HAP-1 (cell line): Measurements from ENCODE around the gene CNKSR2.

Experiments used
- DNase-seq, 2 experiments: peaks; one replicate each; pipeline ENCODE4 v3.0.0-alpha.2; 2016 to 2020; ENCODE audit warnings: low spot score in 2 of 2
- H3K27me3 ChIP-seq: fragments of 250-450 bp; sonication (Bioruptor Pico); 2 replicates; pipeline ENCODE4 v1.5.1; 2020; ENCODE audit warnings: low read depth, mild to moderate bottlenecking, moderate library complexity
- H3K36me3 ChIP-seq: fragments of 250-450 bp; sonication (Bioruptor Pico); replicated peaks from 2 replicates; pipeline ENCODE4 v1.5.1; 2020; ENCODE audit warnings: mild to moderate bottlenecking
- H3K4me1 ChIP-seq: fragments of 250-450 bp; sonication (Bioruptor Pico); 2 replicates; pipeline ENCODE4 v1.5.1; 2020; ENCODE audit warnings: mild to moderate bottlenecking
- H3K4me3 ChIP-seq: fragments of 250-450 bp; sonication (Bioruptor Pico); 2 replicates; pipeline ENCODE4 v1.5.1; 2020; ENCODE audit warnings: mild to moderate bottlenecking, moderate library complexity
- H3K9me3 ChIP-seq: fragments of 250-450 bp; sonication (Bioruptor Pico); 2 replicates; pipeline ENCODE4 v1.5.1; 2020; ENCODE audit warnings: mild to moderate bottlenecking, moderate library complexity
- in situ Hi-C: fragments of 300-500 bp; cut with MboI; formaldehyde crosslinking; loops from 3 replicates; pipeline ENCODE4 v1.14.3; 2020; ENCODE audit warnings: low sequenced_read_pairs, inconsistent platforms, mixed read lengths

CNKSR2 gene

GRCh38 chrX:21656587-21657317, 282.5 kb downstream of the CNKSR2 start:
- in situ Hi-C loops = no loop called here
- no peak for DNase-seq
- Histone ChIP-seq H3K4me3 (no peak overlapping the region), H3K27me3 (no peaks in the 10 kb centered on the region), H3K4me1 (no peaks in the 10 kb centered on the region), H3K9me3 (no peaks in the 10 kb centered on the region), H3K36me3 (no peaks in the 10 kb centered on the region)

DNA sequence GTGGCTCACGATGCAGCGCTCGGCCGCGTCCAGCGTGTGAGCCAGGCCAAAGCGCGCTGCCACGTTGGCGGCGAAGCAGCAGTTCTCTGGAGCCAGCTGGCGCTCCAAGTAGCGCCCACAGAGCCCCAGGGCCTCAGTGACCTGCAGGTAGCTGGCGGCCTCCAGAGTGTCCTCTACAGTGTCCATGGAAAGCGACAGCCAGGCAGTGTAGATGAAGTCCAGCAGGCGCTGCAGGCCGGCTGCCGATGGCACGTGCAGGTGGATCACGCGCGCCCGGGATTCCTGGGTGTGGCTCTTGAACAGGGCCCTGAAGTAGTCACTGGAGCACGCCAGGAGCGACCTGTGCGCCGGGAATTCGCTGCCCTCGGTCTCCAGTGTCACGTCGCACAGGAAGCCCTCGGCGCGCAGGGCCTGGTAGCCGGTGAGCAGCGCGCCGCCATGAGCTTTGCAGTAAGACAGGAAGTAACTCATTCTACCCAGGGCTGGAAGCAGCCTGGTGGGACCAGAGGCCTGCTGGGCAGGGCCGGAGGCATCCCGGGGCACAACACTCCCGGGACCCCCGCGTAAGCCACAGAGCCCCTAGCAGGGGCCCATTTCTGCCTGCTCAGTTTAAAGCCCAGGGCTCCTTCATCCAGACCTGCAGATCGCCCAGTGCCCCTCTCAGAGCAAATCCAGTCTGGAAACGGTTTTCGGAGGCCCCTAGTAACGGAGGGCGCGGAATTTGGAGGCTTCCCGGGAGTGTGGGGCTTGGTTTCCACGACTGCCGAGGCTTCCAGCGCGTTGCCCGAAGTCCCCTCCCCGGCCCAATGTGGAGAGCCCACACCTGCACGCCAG, 283.3 kb downstream of the CNKSR2 start:
- in situ Hi-C loops = no loop called here
- no peak for DNase-seq
- H3K27me3 ChIP-seq = no peaks in the 10 kb centered on the region; the same call in 1 of the 2 replicates
- H3K4me3 ChIP-seq = no peak overlapping the region
- no peaks in the 10 kb centered on the region for H3K36me3 ChIP-seq
- no peaks in the 10 kb centered on the region for H3K9me3 ChIP-seq
- no peaks in the 10 kb centered on the region for H3K4me1 ChIP-seq

- no peak for DNase-seq
- H3K4me1 ChIP-seq = no peaks in the 10 kb centered on the region
- in situ Hi-C loops = no loop called here
- H3K36me3 ChIP-seq = no peaks in the 10 kb centered on the region
- H3K4me3 ChIP-seq = no peak within 1 kb of the TSS
- H3K9me3 ChIP-seq = no peaks in the 10 kb centered on the region
- no peaks in the 10 kb centered on the region; the same call in 1 of the 2 replicates for H3K27me3 ChIP-seq
Observed at GRCh38 chrX:21658152-21658737, 284.0 kb downstream of the CNKSR2 start, which contains the start of gene KLHL34. Gene KLHL34, minus strand, starts transcription at chrX:21658330. Its CDS starts 542 bp downstream, at chrX:21657788.

DNA sequence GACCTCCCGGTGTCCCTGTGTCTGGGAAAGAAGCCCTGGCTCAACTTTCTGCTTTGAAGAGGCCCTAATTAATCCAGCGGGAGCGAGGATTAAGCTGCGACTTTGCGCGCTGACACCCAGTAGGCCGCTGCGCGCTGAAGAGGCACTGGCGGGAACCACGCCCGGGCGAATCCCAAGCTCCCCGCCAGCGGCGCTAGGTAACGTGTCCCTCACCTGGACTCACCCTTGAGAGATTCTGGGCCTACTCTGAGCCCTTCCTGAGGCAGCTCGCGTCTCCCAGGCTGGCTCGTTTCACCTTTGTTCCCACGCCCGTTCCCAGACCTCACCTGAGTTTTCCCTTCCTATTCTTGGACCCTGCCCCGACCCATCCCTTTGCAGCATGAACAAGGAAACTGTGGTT, 284.5 kb downstream of the CNKSR2 start:
- no peak for DNase-seq
- no peak overlapping the region for H3K4me3 ChIP-seq
- H3K9me3 ChIP-seq = no peaks in the 10 kb centered on the region
- H3K27me3 ChIP-seq = no peaks in the 10 kb centered on the region; the same call in 1 of the 2 replicates
- in situ Hi-C loops = no loop called here
- H3K4me1 ChIP-seq = no peaks in the 10 kb centered on the region
- no peaks in the 10 kb centered on the region for H3K36me3 ChIP-seq

DNA sequence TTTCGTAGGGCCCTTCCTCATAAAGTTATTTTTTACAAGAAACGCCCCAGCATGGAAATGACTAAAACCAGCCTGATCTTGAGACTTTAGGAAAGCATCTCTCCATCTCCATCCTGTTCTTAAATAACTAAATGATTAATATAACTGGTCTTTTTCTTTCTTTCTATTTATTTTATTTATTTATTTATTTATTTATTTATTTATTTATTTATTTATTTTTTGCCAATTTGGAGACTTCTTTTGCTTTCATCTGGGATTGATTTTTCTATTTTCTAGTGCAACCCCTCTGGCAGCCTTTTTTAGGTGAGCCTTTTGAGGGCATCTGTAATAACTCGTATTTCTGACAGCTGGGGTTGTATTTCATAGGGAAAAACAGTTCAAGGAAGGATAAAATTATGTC, 285.1 kb downstream of the CNKSR2 start:
- Histone ChIP-seq H3K36me3 (no peaks in the 10 kb centered on the region), H3K27me3 (no peaks in the 10 kb centered on the region; the same call in 1 of the 2 replicates), H3K4me1 (no peaks in the 10 kb centered on the region), H3K4me3 (no peak overlapping the region), H3K9me3 (no peaks in the 10 kb centered on the region)
- in situ Hi-C loops = no loop called here
- DNase-seq = no peak

- in situ Hi-C loops = no loop called here
- no peaks in the 10 kb centered on the region for H3K9me3 ChIP-seq
Observed at GRCh38 chrX:21660156-21660555, 285.9 kb downstream of the CNKSR2 start.

GRCh38 chrX:21661316-21661715, 287.1 kb downstream of the CNKSR2 start:
- in situ Hi-C loops = no loop called here

More at GRCh38 chrX:21660156-21660555, 285.9 kb downstream of the CNKSR2 start:
- H3K27me3 ChIP-seq = no peaks in the 10 kb centered on the region; the same call in 1 of the 2 replicates
- no peak for DNase-seq
- H3K4me3 ChIP-seq = no peak overlapping the region
- no peaks in the 10 kb centered on the region for H3K4me1 ChIP-seq
- no peaks in the 10 kb centered on the region for H3K36me3 ChIP-seq

DNA sequence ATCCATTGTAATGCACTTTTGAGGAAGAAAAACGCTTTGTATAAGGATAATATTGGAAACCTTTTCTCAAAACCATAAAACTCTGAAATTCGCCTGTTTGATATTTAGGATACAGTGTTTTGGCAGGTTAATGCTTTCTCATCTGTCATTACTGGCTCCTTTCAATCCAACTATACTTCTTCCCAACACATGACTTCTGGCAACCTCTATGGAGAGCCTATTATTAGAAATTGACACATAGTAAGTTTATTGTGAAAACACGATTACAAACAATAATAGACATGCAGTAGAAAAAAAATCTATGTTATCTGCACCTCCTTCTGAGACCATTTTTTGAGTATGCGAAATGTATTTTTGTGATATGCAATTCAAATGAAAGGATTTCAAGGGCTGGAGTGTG, 288.5 kb downstream of the CNKSR2 start:
- no peak for DNase-seq
- no peaks in the 10 kb centered on the region for H3K9me3 ChIP-seq
- H3K27me3 ChIP-seq = peaks cover 4% of the 10 kb centered on the region
- H3K36me3 ChIP-seq = no peaks in the 10 kb centered on the region
- no peaks in the 10 kb centered on the region for H3K4me1 ChIP-seq
- no peak overlapping the region for H3K4me3 ChIP-seq
- in situ Hi-C loops = no loop called here

More at GRCh38 chrX:21661316-21661715, 287.1 kb downstream of the CNKSR2 start:
- Histone ChIP-seq H3K4me3 (no peak overlapping the region), H3K9me3 (no peaks in the 10 kb centered on the region), H3K27me3 (no peaks in the 10 kb centered on the region; the same call in 1 of the 2 replicates), H3K36me3 (no peaks in the 10 kb centered on the region), H3K4me1 (no peaks in the 10 kb centered on the region)
- DNase-seq = no peak

DNA sequence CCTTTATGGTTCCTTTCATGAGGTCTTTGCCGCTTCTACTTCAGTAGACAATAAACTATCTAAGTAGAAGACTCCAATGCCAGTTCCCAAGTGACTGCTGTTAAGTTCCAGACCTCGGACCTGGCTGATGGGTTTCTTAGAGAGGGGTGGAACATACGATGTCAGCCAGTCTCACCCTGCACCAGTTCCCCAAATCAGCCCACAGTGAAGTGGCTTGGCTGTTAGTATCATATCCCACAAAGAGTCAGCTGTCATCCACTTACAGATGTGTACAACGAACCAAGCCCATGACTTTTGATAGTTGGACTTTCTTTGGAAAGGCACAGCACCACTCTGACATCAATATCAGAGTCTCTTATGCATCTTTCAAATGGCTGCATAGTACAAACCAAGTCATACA, 292.0 kb downstream of the CNKSR2 start:
- Histone ChIP-seq H3K9me3 (no peaks in the 10 kb centered on the region), H3K27me3 (peaks cover 4% of the 10 kb centered on the region), H3K4me3 (no peak overlapping the region), H3K4me1 (no peaks in the 10 kb centered on the region), H3K36me3 (no peaks in the 10 kb centered on the region)
- no peak for DNase-seq
- in situ Hi-C loops = no loop called here

DNA sequence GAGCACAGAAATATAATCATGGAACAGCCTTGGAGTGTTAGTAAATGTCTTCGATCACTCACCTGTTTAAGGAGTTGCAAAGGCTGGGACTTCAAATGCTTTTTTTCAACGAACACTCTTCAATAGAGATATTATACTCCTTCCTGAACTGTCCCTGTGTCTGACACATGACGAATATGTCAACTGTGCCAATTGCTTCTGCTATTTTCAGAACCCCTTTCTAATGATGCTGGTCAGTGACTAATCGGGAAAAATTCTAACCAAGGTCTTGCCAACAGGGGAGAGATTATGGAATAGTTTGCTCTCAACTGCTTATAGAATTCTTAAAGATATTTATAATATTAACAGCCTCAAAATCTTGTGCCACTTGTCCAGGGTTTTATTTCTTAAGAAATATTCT, 292.5 kb downstream of the CNKSR2 start:
- in situ Hi-C loops = no loop called here
- H3K27me3 ChIP-seq = peaks cover 4% of the 10 kb centered on the region
- H3K36me3 ChIP-seq = no peaks in the 10 kb centered on the region
- DNase-seq = no peak
- H3K4me3 ChIP-seq = no peak overlapping the region
- no peaks in the 10 kb centered on the region for H3K4me1 ChIP-seq
- no peaks in the 10 kb centered on the region for H3K9me3 ChIP-seq

DNA sequence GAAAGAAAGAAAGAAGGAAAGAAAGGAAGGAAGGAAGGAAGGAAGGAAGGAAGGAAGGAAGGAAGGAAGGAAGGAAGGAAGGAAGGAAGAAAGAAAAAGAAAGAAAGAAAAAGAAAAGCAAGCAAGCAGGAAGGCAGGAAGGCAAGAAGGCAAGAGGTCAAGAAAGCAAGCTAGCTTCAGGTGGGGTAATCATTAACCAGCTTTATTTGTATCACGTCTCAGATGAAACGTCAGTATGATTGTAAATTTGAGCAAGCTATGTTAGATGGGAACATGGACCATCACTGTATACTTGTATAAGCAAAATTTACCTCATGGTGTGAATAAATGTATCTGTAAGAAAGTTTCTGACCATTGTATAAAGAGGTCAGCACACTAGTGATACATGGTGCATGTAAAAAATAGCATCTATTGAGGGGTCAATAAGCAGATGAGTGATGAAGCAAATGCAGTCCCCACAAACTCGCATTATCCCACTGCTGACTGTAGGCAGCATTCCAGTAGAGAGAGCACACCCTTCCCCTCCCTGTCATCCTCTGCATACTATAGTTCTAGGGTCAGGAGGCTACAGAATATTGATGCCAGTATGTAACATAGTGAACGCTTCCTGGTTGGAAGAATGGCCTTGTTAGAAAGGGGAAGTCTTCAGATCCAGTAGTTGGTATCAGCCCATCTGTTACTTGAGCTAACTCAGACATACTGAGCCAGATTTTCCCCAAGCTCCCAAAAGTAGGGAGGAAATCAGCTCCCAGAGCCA, 300.4 kb downstream of the CNKSR2 start:
- in situ Hi-C loops = no loop called here
- Histone ChIP-seq H3K4me1 (no peaks in the 10 kb centered on the region), H3K4me3 (no peak overlapping the region), H3K36me3 (no peaks in the 10 kb centered on the region), H3K27me3 (no peaks in the 10 kb centered on the region; the same call in 1 of the 2 replicates), H3K9me3 (no peaks in the 10 kb centered on the region)
- no peak for DNase-seq

- DNase-seq = no peak
- no peaks in the 10 kb centered on the region for H3K36me3 ChIP-seq
- no peak overlapping the region for H3K4me3 ChIP-seq
- in situ Hi-C loops = no loop called here
- H3K4me1 ChIP-seq = no peaks in the 10 kb centered on the region
- H3K27me3 ChIP-seq = no peaks in the 10 kb centered on the region; the same call in none of the 2 replicates
- no peaks in the 10 kb centered on the region for H3K9me3 ChIP-seq
Observed at GRCh38 chrX:21675931-21676330, 301.7 kb downstream of the CNKSR2 start.

DNA sequence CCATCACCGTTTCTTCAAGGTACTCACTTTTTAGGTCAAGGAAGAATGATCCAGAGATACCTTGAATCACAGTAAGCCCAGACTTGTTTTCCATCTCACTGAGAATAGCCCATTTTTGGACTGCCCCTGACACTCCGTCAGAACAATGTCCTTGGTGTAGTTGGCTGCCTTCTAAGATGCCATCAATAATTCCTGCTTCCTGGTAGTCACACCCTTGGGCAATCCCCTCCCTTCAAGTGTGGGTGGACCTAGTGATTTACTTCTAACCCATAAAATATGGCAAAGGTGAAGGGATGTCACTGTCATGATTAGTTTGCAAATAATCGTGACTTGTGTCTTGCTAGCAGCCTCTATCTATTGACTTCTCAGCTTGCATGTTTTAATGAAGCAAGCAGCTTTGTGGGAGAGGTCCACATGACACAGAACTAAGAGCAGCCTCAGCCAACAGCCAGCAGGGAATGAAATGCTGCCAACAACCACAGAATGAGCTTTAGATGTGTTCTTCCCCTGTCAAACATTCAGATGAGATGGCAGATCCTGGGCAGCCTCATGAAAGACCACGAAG, 303.9 kb downstream of the CNKSR2 start:
- DNase-seq = no peak
- in situ Hi-C loops = no loop called here
- no peaks in the 10 kb centered on the region; the same call in none of the 2 replicates for H3K27me3 ChIP-seq
- no peak overlapping the region for H3K4me3 ChIP-seq
- no peaks in the 10 kb centered on the region for H3K36me3 ChIP-seq
- no peaks in the 10 kb centered on the region for H3K4me1 ChIP-seq
- H3K9me3 ChIP-seq = no peaks in the 10 kb centered on the region
